PC-3 (cell line): ENCODE data around the gene KCNG4.

Experiments used
- EZH2phosphoT487 ChIP-seq: fragments of 300-600 bp; sonication (generic); IDR thresholded peaks from 2 replicates; pipeline ENCODE4 v1.6.1; 2018; ENCODE audit warnings: mild to moderate bottlenecking, antibody characterized with exemption, low read length, borderline replicate concordance
- TF ChIP-seq, protein P1 (sequence below): fragments of 300-600 bp; sonication (generic); conservative IDR thresholded peaks from 2 replicates; pipeline ENCODE4 v1.5.1; 2017; ENCODE audit warnings: antibody characterized with exemption, low read depth, mild to moderate bottlenecking, low read length

DNA sequence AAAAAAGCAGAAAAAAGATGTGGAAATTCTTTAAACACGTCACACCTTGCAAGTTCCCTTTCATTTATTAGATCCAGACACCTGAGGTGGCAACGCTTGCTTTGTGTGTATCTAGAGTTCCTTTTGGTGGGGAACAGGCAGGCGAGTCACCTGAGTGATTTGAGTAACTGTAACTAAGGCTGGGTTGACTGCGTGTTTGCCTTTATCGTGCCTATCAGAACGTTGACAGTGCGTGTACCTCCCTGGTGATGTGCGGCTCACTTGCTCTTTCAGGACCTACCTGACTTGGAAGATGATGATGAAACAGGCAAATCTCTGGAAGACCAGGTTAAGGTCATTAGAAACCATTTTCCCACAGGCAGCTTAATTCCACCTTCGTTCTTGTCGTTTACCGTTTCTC is 65.4 kb downstream of the KCNG4 start:
- TF ChIP-seq, protein P1, sequence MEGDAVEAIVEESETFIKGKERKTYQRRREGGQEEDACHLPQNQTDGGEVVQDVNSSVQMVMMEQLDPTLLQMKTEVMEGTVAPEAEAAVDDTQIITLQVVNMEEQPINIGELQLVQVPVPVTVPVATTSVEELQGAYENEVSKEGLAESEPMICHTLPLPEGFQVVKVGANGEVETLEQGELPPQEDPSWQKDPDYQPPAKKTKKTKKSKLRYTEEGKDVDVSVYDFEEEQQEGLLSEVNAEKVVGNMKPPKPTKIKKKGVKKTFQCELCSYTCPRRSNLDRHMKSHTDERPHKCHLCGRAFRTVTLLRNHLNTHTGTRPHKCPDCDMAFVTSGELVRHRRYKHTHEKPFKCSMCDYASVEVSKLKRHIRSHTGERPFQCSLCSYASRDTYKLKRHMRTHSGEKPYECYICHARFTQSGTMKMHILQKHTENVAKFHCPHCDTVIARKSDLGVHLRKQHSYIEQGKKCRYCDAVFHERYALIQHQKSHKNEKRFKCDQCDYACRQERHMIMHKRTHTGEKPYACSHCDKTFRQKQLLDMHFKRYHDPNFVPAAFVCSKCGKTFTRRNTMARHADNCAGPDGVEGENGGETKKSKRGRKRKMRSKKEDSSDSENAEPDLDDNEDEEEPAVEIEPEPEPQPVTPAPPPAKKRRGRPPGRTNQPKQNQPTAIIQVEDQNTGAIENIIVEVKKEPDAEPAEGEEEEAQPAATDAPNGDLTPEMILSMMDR, result no peak
- TF ChIP-seq EZH2phosphoT487, result no peak
